Measurements from ENCODE around the gene MEOX1.

Gene MEOX1

DNA sequence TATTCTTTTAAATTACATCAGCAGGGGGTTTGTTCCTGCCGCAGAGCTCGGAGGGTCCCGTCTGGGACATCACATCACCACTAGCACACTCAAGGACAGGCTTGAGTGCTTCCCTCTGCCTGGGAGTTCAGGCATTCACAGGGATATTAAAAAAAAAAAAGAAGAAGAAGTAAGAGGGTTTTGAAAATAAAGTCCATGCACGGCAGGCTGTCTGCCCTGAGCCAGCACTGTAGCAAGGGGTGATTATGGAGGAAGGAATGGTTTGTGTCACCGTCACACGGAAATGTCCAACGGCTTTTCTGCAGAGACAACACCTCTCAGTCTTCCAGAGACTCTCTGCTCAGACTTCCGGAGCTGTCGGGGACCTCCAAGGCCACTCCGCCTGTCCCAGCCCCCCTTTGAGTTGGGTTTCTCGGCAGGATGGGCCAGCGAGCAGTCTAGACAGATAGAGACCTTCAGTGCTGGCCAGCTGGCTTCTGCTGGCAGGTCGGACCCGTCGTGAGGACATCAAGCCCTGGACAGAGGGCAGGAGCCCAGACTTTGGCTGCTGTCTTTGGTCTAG lies 33.6 kb downstream of the MEOX1 start:
- no peak for TF ChIP-seq CTCF (IDR thresholded peaks at IDR 0.05; ENCODE audit: extremely low read depth, missing control alignments)
- DNase-seq (ENCODE audit: low spot score), result no peak

- DNase-seq (ENCODE audit: low spot score), result no peak
- TF ChIP-seq CTCF (IDR thresholded peaks at IDR 0.05; ENCODE audit: extremely low read depth, missing control alignments), result no peak
Measured at GRCh38 chr17:43627653-43628052, 34.1 kb downstream of the MEOX1 start.

- no peak for DNase-seq (ENCODE audit: low spot score)
- no peak for TF ChIP-seq CTCF (IDR thresholded peaks at IDR 0.05; ENCODE audit: extremely low read depth, missing control alignments)
Measured at GRCh38 chr17:43626023-43626422, 35.7 kb downstream of the MEOX1 start.

DNA sequence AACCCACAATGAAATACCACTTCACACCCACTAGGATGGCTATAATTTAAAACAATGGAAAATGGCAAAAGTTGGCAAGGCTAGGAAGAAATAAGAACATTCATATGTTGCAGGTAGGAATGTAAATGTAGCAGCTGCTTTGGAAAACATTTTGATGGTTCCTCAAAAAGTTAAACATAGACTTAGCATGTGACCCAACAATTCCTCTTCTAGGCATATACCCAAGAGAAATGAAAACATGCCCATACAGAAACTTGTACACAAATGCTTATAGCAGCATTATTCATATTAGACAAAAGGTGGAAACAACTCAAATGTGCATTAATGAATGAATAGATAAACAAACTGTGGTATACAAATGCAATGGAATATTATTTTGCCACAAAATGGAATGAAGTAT lies 36.1 kb downstream of the MEOX1 start:
- no peak for TF ChIP-seq CTCF (IDR thresholded peaks at IDR 0.05; ENCODE audit: extremely low read depth, missing control alignments)
- no peak for DNase-seq (ENCODE audit: low spot score)

- TF ChIP-seq CTCF (IDR thresholded peaks at IDR 0.05; ENCODE audit: extremely low read depth, missing control alignments), result no peak
- DNase-seq (ENCODE audit: low spot score), result no peak
Measured at GRCh38 chr17:43620581-43620980, 41.1 kb downstream of the MEOX1 start.

GRCh38 chr17:43620147-43620546 lies 41.6 kb downstream of the MEOX1 start:
- DNase-seq (ENCODE audit: low spot score), result no peak
- no peak for TF ChIP-seq CTCF (IDR thresholded peaks at IDR 0.05; ENCODE audit: extremely low read depth, missing control alignments)

DNA sequence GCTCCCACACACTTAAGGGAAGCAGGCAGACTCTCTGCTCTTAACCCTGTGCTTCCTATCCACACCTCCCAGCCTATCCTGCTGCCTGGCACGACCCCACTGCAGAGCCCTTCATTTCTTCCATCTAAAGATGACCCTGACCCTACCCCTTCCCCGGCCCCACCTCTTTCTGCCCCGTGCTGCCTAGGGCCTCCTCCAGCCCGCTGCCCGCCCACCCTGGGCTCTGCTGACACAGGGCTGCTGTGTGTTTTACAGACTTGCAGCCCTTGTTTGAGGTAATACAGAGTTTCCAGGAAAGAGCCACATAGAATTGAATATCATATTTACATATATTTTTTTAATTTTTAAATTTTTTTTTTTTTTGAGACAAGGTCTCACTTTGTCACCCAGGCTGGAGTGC lies 42.0 kb downstream of the MEOX1 start:
- TF ChIP-seq CTCF (IDR thresholded peaks at IDR 0.05; ENCODE audit: extremely low read depth, missing control alignments), result no peak
- no peak for DNase-seq (ENCODE audit: low spot score)

Measured in GM20000 (cell line).